NT2/D1 (cell line): ENCODE measurements around the gene MTREX.
A peak's percentile ranks its signal among the peaks of the same experiment; 100 is the strongest.

Source experiments
- DNase-seq: peaks from one replicate; pipeline ENCODE4 v3.0.0-alpha.2; 2011; ENCODE audit warnings: low read depth, low spot score
- H3K27me3 ChIP-seq: 2 replicates; pipeline ENCODE4 v1.6.0; 2011; ENCODE audit warnings: mild to moderate bottlenecking; ENCODE audit not compliant: insufficient read length, insufficient read depth
- H3K36me3 ChIP-seq: 2 replicates; pipeline ENCODE4 v1.6.1; 2011; ENCODE audit warnings: mild to moderate bottlenecking, low read length, mixed read lengths; ENCODE audit not compliant: insufficient read depth, insufficient read length
- H3K4me1 ChIP-seq: 2 replicates; pipeline ENCODE4 v1.5.1; 2011; ENCODE audit not compliant: insufficient read depth, insufficient read length
- H3K4me3 ChIP-seq: 2 replicates; pipeline ENCODE4 v1.5.1; 2011; ENCODE audit warnings: low read depth; ENCODE audit not compliant: insufficient read length
- H3K9ac ChIP-seq: 2 replicates; pipeline ENCODE4 v1.6.0; 2011; ENCODE audit warnings: low read depth; ENCODE audit not compliant: insufficient read length
- H3K9me3 ChIP-seq: 2 replicates; pipeline ENCODE4 v1.5.1; 2011; ENCODE audit warnings: mild to moderate bottlenecking, low read length; ENCODE audit not compliant: insufficient read depth
- SUZ12 ChIP-seq: IDR thresholded peaks from 2 replicates; pipeline ENCODE4 v1.6.1; 2011; ENCODE audit not compliant: insufficient read length, insufficient read depth; ENCODE audit errors: extremely low read depth
- YY1 ChIP-seq: IDR thresholded peaks from 2 replicates; pipeline ENCODE4 v1.6.1; 2011; ENCODE audit not compliant: insufficient read length, insufficient read depth
- ZNF274 ChIP-seq: IDR thresholded peaks from 2 replicates; pipeline ENCODE4 v1.6.1; 2011; ENCODE audit warnings: mild to moderate bottlenecking, low read depth, low read length

Gene MTREX

GRCh38 chr5:55406292-55406691, 98.5 kb downstream of the MTREX start:
- no peak for TF ChIP-seq ZNF274
- TF ChIP-seq YY1: no peak
- no peak for TF ChIP-seq SUZ12
- H3K9ac ChIP-seq: no peak overlapping the region
- H3K4me3 ChIP-seq: no peak overlapping the region
- H3K9me3 ChIP-seq: no peaks in the 10 kb centered on the region
- DNase-seq: no peak
- no peaks in the 10 kb centered on the region for H3K4me1 ChIP-seq
- peaks cover 53% of the 10 kb centered on the region for H3K36me3 ChIP-seq
- no peaks in the 10 kb centered on the region for H3K27me3 ChIP-seq

- peaks cover 52% of the 10 kb centered on the region for H3K36me3 ChIP-seq
- no peaks in the 10 kb centered on the region for H3K4me1 ChIP-seq
- no peaks in the 10 kb centered on the region for H3K9me3 ChIP-seq
- H3K4me3 ChIP-seq: no peak overlapping the region
- H3K27me3 ChIP-seq: no peaks in the 10 kb centered on the region
- DNase-seq: peak; percentile 9
- no peak overlapping the region for H3K9ac ChIP-seq
- no peak for TF ChIP-seq SUZ12
- TF ChIP-seq ZNF274: no peak
- no peak for TF ChIP-seq YY1
Measured at GRCh38 chr5:55407059-55407684, 99.4 kb downstream of the MTREX start.

GRCh38 chr5:55407984-55408383, 100.2 kb downstream of the MTREX start:
- Histone ChIP-seq H3K4me3 (no peak overlapping the region), H3K27me3 (no peaks in the 10 kb centered on the region), H3K36me3 (peaks cover 45% of the 10 kb centered on the region), H3K9me3 (no peaks in the 10 kb centered on the region), H3K9ac (no peak overlapping the region), H3K4me1 (no peaks in the 10 kb centered on the region)
- DNase-seq: no peak
- TF ChIP-seq SUZ12 (no peak), YY1 (no peak), ZNF274 (no peak)

GRCh38 chr5:55409775-55410174, 102.0 kb downstream of the MTREX start:
- TF ChIP-seq ZNF274 (no peak), YY1 (no peak), SUZ12 (no peak)
- Histone ChIP-seq H3K9me3 (no peaks in the 10 kb centered on the region), H3K36me3 (peaks cover 51% of the 10 kb centered on the region), H3K4me1 (no peaks in the 10 kb centered on the region), H3K4me3 (no peak overlapping the region), H3K27me3 (no peaks in the 10 kb centered on the region), H3K9ac (no peak overlapping the region)
- no peak for DNase-seq

- TF ChIP-seq ZNF274 (no peak), SUZ12 (no peak), YY1 (no peak)
- Histone ChIP-seq H3K9ac (no peak overlapping the region), H3K9me3 (no peaks in the 10 kb centered on the region), H3K27me3 (no peaks in the 10 kb centered on the region), H3K4me3 (no peak overlapping the region), H3K4me1 (no peaks in the 10 kb centered on the region), H3K36me3 (peaks cover 47% of the 10 kb centered on the region)
- DNase-seq: no peak
Measured at GRCh38 chr5:55410845-55411244, 103.1 kb downstream of the MTREX start.

- Histone ChIP-seq H3K27me3 (no peaks in the 10 kb centered on the region), H3K9ac (no peak overlapping the region), H3K9me3 (no peaks in the 10 kb centered on the region), H3K4me3 (no peak overlapping the region), H3K36me3 (peaks cover 38% of the 10 kb centered on the region), H3K4me1 (no peaks in the 10 kb centered on the region)
- no peak for DNase-seq
- no peak for TF ChIP-seq SUZ12
- TF ChIP-seq ZNF274: no peak
- no peak for TF ChIP-seq YY1
Measured at GRCh38 chr5:55411876-55412275, 104.1 kb downstream of the MTREX start.

GRCh38 chr5:55413644-55414043, 105.9 kb downstream of the MTREX start:
- no peak for TF ChIP-seq SUZ12
- no peak for TF ChIP-seq YY1
- TF ChIP-seq ZNF274: no peak
- Histone ChIP-seq H3K27me3 (no peaks in the 10 kb centered on the region), H3K4me3 (no peak overlapping the region), H3K9ac (no peak overlapping the region), H3K9me3 (no peaks in the 10 kb centered on the region), H3K36me3 (peaks cover 27% of the 10 kb centered on the region), H3K4me1 (no peaks in the 10 kb centered on the region)
- DNase-seq: no peak
